Measurements from ENCODE around the gene MIGA2. TPM values are rescaled to one million over a fixed set of nuclear protein-coding genes. Genes with fewer than 3 reads are reported as not detected.

The MIGA2 gene
- total RNA-seq, 1 experiment from 2014 or later = 23.7 TPM

DNA sequence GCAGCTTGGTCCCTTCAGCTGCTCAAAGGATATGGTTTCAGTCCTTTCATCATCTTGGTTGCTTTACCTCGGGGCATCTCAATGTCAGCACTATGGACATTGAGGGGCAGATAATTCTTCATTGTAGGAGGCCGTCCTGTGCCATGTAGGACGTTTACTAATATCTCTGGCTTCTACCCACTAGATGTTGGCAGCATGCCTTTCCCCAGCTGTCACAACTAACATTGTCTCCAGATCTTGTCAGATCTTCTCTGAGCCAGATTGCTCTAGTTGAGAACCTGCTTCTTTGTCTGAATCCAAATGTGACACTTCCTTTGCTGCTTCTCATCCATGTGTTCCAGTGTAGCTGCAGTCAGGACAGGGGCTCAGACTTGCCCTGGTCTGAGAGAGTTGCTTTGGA is 85.1 kb downstream of the MIGA2 start:
- CTCF ChIA-PET = no interaction called here
- no peak overlapping the region for H2AFZ ChIP-seq (ENCODE audit: low read depth, low read length, poor library complexity, severe bottlenecking)
- H3K79me2 ChIP-seq (ENCODE audit: insufficient read depth, low read length) = peaks cover 58% of the 10 kb centered on the region
- H3K9me3 ChIP-seq (ENCODE audit: control insufficient read depth in 1 of 2, insufficient read depth in 1 of 2, low read depth in 1 of 2, low read length in 2 of 2) = no peaks in the 10 kb centered on the region
- TF ChIP-seq EGR1 (IDR thresholded peaks at IDR 0.05; ENCODE audit: low read depth) (no peak), ZNF274 (IDR thresholded peaks at IDR 0.05; ENCODE audit: low read depth, low read length) (no peak), YY1 (IDR thresholded peaks at IDR 0.05; ENCODE audit: extremely low read depth, insufficient replicate concordance, low read depth, low read length) (no peak), POLR2A (IDR thresholded peaks at IDR 0.05; ENCODE audit: borderline replicate concordance, extremely low read depth, insufficient read depth, insufficient read length) (no peak), CBX3 (IDR thresholded peaks at IDR 0.05; ENCODE audit: low read depth) (no peak), SP1 (IDR thresholded peaks at IDR 0.05; ENCODE audit: low read depth) (no peak)
- TF ChIP-seq, protein P1, sequence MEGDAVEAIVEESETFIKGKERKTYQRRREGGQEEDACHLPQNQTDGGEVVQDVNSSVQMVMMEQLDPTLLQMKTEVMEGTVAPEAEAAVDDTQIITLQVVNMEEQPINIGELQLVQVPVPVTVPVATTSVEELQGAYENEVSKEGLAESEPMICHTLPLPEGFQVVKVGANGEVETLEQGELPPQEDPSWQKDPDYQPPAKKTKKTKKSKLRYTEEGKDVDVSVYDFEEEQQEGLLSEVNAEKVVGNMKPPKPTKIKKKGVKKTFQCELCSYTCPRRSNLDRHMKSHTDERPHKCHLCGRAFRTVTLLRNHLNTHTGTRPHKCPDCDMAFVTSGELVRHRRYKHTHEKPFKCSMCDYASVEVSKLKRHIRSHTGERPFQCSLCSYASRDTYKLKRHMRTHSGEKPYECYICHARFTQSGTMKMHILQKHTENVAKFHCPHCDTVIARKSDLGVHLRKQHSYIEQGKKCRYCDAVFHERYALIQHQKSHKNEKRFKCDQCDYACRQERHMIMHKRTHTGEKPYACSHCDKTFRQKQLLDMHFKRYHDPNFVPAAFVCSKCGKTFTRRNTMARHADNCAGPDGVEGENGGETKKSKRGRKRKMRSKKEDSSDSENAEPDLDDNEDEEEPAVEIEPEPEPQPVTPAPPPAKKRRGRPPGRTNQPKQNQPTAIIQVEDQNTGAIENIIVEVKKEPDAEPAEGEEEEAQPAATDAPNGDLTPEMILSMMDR (IDR thresholded peaks at IDR 0.05 in 2 of 3, conservative IDR thresholded peaks at IDR 0.05 in 1 of 3; ENCODE audit: borderline replicate concordance in 1 of 3, insufficient read depth in 1 of 3, low read depth in 2 of 3, low read length in 2 of 3) = no peak
- H3K9ac ChIP-seq (ENCODE audit: low read length) = no peak overlapping the region
- no peak overlapping the region for H3K4me2 ChIP-seq (ENCODE audit: low read length)
- POLR2A ChIA-PET = no interaction called here
- no peak overlapping the region for H3K27ac ChIP-seq (ENCODE audit: low read depth, low read length)
- ATAC-seq (no peak), DNase-seq (ENCODE audit: low read depth, low spot score) (no peak)
- RAD21 ChIA-PET (ENCODE audit: low non-redundant PET in 1 of 2, low total read pairs in 2 of 2, uncharacterized antibody in 2 of 2, unreplicated experiment in 2 of 2) = no interaction called here
- no peaks in the 10 kb centered on the region for H3K27me3 ChIP-seq (ENCODE audit: insufficient read depth, low read length)
- no peaks in the 10 kb centered on the region for H4K20me1 ChIP-seq (ENCODE audit: insufficient read depth)
- intact Hi-C loops (cut with micrococcal nuclease) = no loop called here
- H3K4me1 ChIP-seq (ENCODE audit: control insufficient read depth in 1 of 2, insufficient read depth in 2 of 2, low read length in 2 of 2) = peaks cover 7 to 24% of the 10 kb centered on the region in 2 experiments
- H3K36me3 ChIP-seq (ENCODE audit: control insufficient read depth in 1 of 2, insufficient read depth in 2 of 2, low read length in 2 of 2) = peaks cover 8 to 23% of the 10 kb centered on the region in 2 experiments; a peak in 2 of 4 replicates
- H3K4me3 ChIP-seq (replicated peaks in 1 of 2; ENCODE audit: low read depth in 1 of 2, low read length in 2 of 2) = no peak overlapping the region
- H3K9me2 ChIP-seq (ENCODE audit: insufficient read depth) = no peaks in the 10 kb centered on the region
- no TSS peak for BruUV-seq (replicated peaks)

Other genes starting within 250 kb of the MIGA2 start
- gene TBC1D13, start 249.4 kb upstream of the MIGA2 start, total RNA-seq (2021; ENCODE audit: unreplicated experiment) = 17.5 TPM
- 27.2 TPM for gene ENDOG, start 218.1 kb upstream of the MIGA2 start, total RNA-seq (2021; ENCODE audit: unreplicated experiment)
- gene SPOUT1, start 206.8 kb upstream of the MIGA2 start, total RNA-seq (2021; ENCODE audit: unreplicated experiment) = 70.4 TPM
- gene KYAT1, start 154.7 kb upstream of the MIGA2 start, total RNA-seq (2021; ENCODE audit: unreplicated experiment) = 10.1 TPM
- gene LRRC8A, start 154.5 kb upstream of the MIGA2 start, total RNA-seq (2021; ENCODE audit: unreplicated experiment) = 22.0 TPM
- 0.32 TPM for gene PHYHD1, start 115.6 kb upstream of the MIGA2 start, total RNA-seq (2021; ENCODE audit: unreplicated experiment)
- gene DOLK, start 89.0 kb upstream of the MIGA2 start, total RNA-seq (2021; ENCODE audit: unreplicated experiment) = 12.0 TPM
- gene NUP188, start 88.9 kb upstream of the MIGA2 start, total RNA-seq (2021; ENCODE audit: unreplicated experiment) = 115 TPM
- 87.9 TPM for gene SH3GLB2, start 8.3 kb upstream of the MIGA2 start, total RNA-seq (2021; ENCODE audit: unreplicated experiment)
- gene DOLPP1, start 44.5 kb downstream of the MIGA2 start, total RNA-seq (2021; ENCODE audit: unreplicated experiment) = 17.4 TPM
- 29.0 TPM for gene CRAT, start 74.2 kb downstream of the MIGA2 start, total RNA-seq (2021; ENCODE audit: unreplicated experiment)
- 177 TPM for gene PTPA, start 74.8 kb downstream of the MIGA2 start, total RNA-seq (2021; ENCODE audit: unreplicated experiment)
- gene IER5L, start 141.6 kb downstream of the MIGA2 start, total RNA-seq (2021; ENCODE audit: unreplicated experiment) = 195 TPM